ENCODE data around the gene KIF3B. TPM values are rescaled to one million over a fixed set of nuclear protein-coding genes. Genes with fewer than 3 reads are reported as not detected.

KIF3B gene
- total RNA-seq: 16.8 and 16.9 TPM in 2 replicates

- intact Hi-C loops (cut with micrococcal nuclease): loop anchor here (1.0 kb wide), 1 partner anchor 70 kb away; the partner anchor contains the start of genes PLAGL2 and POFUT1
These were observed at the start of gene KIF3B for GRCh38 chr20:32277361-32278198. KIF3B (plus strand) TSS chr20:32277651; CDS start chr20:32309778, 32,127 bp downstream.

- intact Hi-C loops (cut with micrococcal nuclease): no loop called here
These were observed 49.4 kb upstream of the KIF3B start for GRCh38 chr20:32227744-32228688.

- intact Hi-C loops (cut with micrococcal nuclease): no loop called here
These were observed 48.2 kb upstream of the KIF3B start for GRCh38 chr20:32229251-32229747.

- intact Hi-C loops (cut with micrococcal nuclease): no loop called here
These were observed 46.7 kb upstream of the KIF3B start for GRCh38 chr20:32230707-32231106.

GRCh38 chr20:32231245-32231644 is 46.2 kb upstream of the KIF3B start:
- intact Hi-C loops (cut with micrococcal nuclease): no loop called here

- intact Hi-C loops (cut with micrococcal nuclease): no loop called here
These were observed 45.6 kb upstream of the KIF3B start for GRCh38 chr20:32231847-32232246.

- intact Hi-C loops (cut with micrococcal nuclease): no loop called here
These were observed 45.0 kb upstream of the KIF3B start for GRCh38 chr20:32232326-32232886.

- intact Hi-C loops (cut with micrococcal nuclease): no loop called here
These were observed 44.2 kb upstream of the KIF3B start for GRCh38 chr20:32233286-32233685.

GRCh38 chr20:32234135-32234808 is 43.2 kb upstream of the KIF3B start:
- intact Hi-C loops (cut with micrococcal nuclease): no loop called here

GRCh38 chr20:32235331-32236047 is 42.0 kb upstream of the KIF3B start:
- intact Hi-C loops (cut with micrococcal nuclease): no loop called here

- intact Hi-C loops (cut with micrococcal nuclease): no loop called here
These were observed 41.4 kb upstream of the KIF3B start for GRCh38 chr20:32236048-32236533.

GRCh38 chr20:32236819-32237218 is 40.6 kb upstream of the KIF3B start:
- intact Hi-C loops (cut with micrococcal nuclease): no loop called here

- intact Hi-C loops (cut with micrococcal nuclease): no loop called here
These were observed 40.0 kb upstream of the KIF3B start for GRCh38 chr20:32237419-32237818.

GRCh38 chr20:32238483-32239425 is 38.7 kb upstream of the KIF3B start:
- intact Hi-C loops (cut with micrococcal nuclease): no loop called here

- intact Hi-C loops (cut with micrococcal nuclease): no loop called here
These were observed 37.2 kb upstream of the KIF3B start for GRCh38 chr20:32240205-32240604.

GRCh38 chr20:32241807-32242206 is 35.6 kb upstream of the KIF3B start:
- intact Hi-C loops (cut with micrococcal nuclease): no loop called here

GRCh38 chr20:32244150-32244823 is 33.2 kb upstream of the KIF3B start:
- intact Hi-C loops (cut with micrococcal nuclease): no loop called here

GRCh38 chr20:32244959-32245358 is 32.5 kb upstream of the KIF3B start:
- intact Hi-C loops (cut with micrococcal nuclease): no loop called here
